ENCODE data around the gene SPG7. TPM values are rescaled to one million over a fixed set of nuclear protein-coding genes. Genes with fewer than 3 reads are reported as not detected.

The SPG7 gene
- total RNA-seq, 1 donor = 78.1 TPM

DNA sequence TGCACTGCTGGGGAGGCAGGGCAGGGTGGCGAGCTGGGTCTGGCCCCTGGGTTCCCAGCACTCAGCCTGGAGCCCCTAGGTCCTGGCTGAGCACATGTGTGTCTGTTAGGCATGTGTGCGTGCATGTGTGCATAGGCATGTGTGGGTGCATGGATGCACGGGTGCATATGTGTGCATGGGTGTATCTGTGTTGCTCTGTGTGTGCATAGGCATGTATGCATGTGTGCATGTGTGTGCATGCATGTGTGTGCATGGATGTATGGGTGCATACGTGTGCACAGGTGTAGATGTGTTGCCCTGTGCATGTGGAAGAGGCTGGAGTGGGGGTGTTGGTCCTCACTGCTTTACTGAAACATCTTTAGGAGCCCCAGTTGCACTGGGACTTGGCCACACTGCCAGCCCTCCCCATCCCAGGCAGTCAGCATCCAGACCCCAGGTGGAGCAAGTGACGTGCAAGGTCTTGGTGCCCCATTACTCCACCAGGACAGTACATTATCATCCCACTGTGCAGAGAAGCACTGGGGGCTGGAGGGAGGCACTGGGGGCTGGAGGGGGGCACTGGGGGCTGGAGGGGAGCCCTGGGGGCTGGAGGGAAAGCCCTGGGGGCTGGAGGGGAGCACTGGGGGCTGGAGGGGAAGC, 94.9 kb downstream of the SPG7 start:
- no peak for DNase-seq (ENCODE audit: low read depth)
- no peak overlapping the region for H3K4me3 ChIP-seq (ENCODE audit: low read depth, low read length)
- TF ChIP-seq, protein P1, sequence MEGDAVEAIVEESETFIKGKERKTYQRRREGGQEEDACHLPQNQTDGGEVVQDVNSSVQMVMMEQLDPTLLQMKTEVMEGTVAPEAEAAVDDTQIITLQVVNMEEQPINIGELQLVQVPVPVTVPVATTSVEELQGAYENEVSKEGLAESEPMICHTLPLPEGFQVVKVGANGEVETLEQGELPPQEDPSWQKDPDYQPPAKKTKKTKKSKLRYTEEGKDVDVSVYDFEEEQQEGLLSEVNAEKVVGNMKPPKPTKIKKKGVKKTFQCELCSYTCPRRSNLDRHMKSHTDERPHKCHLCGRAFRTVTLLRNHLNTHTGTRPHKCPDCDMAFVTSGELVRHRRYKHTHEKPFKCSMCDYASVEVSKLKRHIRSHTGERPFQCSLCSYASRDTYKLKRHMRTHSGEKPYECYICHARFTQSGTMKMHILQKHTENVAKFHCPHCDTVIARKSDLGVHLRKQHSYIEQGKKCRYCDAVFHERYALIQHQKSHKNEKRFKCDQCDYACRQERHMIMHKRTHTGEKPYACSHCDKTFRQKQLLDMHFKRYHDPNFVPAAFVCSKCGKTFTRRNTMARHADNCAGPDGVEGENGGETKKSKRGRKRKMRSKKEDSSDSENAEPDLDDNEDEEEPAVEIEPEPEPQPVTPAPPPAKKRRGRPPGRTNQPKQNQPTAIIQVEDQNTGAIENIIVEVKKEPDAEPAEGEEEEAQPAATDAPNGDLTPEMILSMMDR (IDR thresholded peaks at IDR 0.05; ENCODE audit: insufficient read depth, low read length) = no peak

DNA sequence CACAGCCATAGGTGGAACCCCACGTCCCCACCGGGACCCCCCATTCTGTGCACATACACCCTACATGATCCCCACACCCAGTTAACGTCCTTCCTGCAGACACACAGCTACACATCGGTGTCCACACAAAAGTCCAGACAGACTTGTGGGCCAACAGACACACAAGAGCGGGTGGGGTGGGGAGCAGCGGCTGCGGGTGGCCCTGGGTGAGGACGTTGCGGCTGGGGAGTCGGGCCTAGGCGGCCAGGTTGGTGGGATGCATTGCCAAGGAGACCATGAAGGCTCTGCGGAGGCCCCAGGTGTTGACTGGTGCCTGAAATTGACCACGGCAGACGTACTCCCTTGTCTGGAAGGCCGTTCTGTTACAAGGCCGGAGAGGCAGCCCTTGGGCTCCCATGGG, 96.6 kb downstream of the SPG7 start:
- TF ChIP-seq, protein P1 (IDR thresholded peaks at IDR 0.05; ENCODE audit: insufficient read depth, low read length) = no peak
- no peak overlapping the region for H3K4me3 ChIP-seq (ENCODE audit: low read depth, low read length)
- no peak for DNase-seq (ENCODE audit: low read depth)

DNA sequence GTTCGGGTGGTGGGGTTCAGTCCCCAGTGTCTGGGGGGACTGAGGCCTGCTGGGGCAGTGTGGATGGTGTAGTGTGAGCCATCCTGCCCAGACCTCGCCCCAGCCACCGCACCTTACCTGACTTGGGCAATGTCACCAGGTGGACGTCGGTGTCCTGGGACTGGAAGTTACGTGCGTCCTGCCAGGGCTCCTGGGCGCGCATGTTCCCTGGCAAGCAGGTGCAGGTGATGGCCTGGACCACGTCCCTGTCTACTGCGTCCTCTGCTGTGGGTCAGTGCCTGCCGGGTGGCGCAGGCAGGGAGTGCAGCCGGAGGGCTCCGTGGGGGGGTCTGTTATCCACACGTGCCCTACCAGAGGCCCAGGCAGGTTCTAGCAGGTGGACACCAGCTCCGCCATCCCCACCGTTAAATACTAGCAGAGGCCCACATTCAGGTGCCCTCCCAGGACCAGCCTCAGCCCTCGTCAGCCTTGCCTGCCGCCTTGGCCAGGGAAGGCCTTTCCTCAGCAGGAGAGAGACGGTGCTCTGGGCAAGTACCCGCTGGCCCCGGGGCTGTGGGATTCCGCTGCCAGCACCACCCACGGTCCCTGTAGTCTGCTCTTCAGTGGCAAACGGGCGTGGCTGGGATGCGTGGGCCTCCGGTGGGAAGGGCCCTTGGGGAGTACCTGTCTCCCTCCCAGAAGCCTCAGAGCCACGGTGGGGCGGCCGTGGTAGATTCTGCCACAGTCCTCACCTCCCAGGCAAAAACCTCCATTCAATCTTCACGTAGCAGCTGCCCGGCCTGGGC, 97.2 kb downstream of the SPG7 start:
- DNase-seq (ENCODE audit: low read depth) = no peak
- no peak overlapping the region for H3K4me3 ChIP-seq (ENCODE audit: low read depth, low read length)
- TF ChIP-seq, protein P1 (IDR thresholded peaks at IDR 0.05; ENCODE audit: insufficient read depth, low read length) = no peak

DNA sequence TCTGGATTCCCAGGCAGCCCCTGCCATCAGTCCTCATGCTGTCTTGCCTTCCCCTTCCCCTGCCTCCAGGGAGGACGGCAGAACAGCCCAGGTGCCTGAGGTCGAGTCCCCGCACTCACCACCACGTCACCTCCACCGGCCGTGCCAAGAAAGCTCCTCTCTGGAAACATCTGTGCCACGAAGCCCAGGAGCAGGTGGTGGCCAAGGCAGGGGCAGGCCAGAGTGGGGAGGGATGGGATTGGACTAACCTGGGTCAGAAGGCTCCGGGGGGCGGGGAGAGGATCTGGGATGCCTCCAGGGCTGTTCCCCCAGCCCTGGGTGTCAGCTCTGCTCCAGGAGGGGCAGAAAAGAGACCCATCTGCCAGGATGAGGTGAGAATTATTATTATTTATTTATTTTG, 97.8 kb downstream of the SPG7 start:
- no peak for DNase-seq (ENCODE audit: low read depth)
- TF ChIP-seq, protein P1 (IDR thresholded peaks at IDR 0.05; ENCODE audit: insufficient read depth, low read length) = no peak
- no peak overlapping the region for H3K4me3 ChIP-seq (ENCODE audit: low read depth, low read length)

Small RNA genes within 50 kb of the gene (small RNA-seq; reads per million reads assigned to genes)
- gene SNORD68 = not detected

Other genes with a start within 250 kb of the SPG7 start
- gene ANKRD11, start 17.8 kb upstream of the SPG7 start, total RNA-seq (ENCODE audit: low replicate concordance) = 66.4 and 78.9 TPM in 2 replicates
- gene RPL13, start 52.3 kb downstream of the SPG7 start, total RNA-seq (ENCODE audit: low replicate concordance) = 3,215 and 3,366 TPM in 2 replicates
- 0.65 and 13.1 TPM in 2 replicates for gene CPNE7, start 67.4 kb downstream of the SPG7 start, total RNA-seq (ENCODE audit: low replicate concordance)
- gene DPEP1, start 105.2 kb downstream of the SPG7 start, total RNA-seq (ENCODE audit: low replicate concordance) = not detected in 2 replicates
- gene CHMP1A, start 149.3 kb downstream of the SPG7 start, total RNA-seq (ENCODE audit: low replicate concordance) = 80.0 and 81.3 TPM in 2 replicates
- 3.6 and 6.1 TPM in 2 replicates for gene SPATA33, start 149.4 kb downstream of the SPG7 start, total RNA-seq (ENCODE audit: low replicate concordance)
- gene CDK10, start 178.3 kb downstream of the SPG7 start, total RNA-seq (ENCODE audit: low replicate concordance) = 32.9 and 43.0 TPM in 2 replicates
- 10.1 and 22.7 TPM in 2 replicates for gene SPATA2L, start 193.3 kb downstream of the SPG7 start, total RNA-seq (ENCODE audit: low replicate concordance)
- gene VPS9D1, start 212.5 kb downstream of the SPG7 start, total RNA-seq (ENCODE audit: low replicate concordance) = 8.6 and 11.3 TPM in 2 replicates
- 10.4 and 11.4 TPM in 2 replicates for gene ZNF276, start 213.1 kb downstream of the SPG7 start, total RNA-seq (ENCODE audit: low replicate concordance)